HG03039 (cell line): ENCODE measurements around the gene UGT1A8.
"Not testable (repeated sequence)": the region's sequence is repeated elsewhere in the genome, so short reads cannot be mapped to it uniquely, and the experiment has no call there.

Experiments
- ATAC-seq: cut with Tn5 transposase; IDR thresholded peaks from one replicate; pipeline ENCODE4 v1.9.1; 2021; ENCODE audit warnings: mild to moderate bottlenecking, moderate library complexity; ENCODE audit not compliant: unreplicated experiment

UGT1A8 gene

DNA sequence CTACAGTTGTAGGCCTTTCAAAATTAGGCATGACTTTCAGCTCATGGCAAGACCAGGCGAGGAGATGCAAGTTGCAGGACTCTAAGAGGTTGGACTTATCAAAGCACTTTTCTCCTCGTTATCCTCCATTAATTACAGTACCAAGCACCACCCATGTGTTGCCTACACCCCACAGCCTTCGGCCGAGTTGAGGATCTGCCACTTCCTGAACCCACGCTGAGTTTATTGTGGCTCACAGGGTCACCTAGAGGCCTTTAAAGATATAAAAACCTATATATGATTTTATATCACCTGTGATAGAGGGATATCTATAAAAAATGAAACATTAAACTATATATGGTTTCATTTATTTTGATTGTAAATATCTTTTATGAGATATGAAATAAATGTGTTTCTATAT is 21.4 kb downstream of the UGT1A8 start:
- ATAC-seq, result no peak

DNA sequence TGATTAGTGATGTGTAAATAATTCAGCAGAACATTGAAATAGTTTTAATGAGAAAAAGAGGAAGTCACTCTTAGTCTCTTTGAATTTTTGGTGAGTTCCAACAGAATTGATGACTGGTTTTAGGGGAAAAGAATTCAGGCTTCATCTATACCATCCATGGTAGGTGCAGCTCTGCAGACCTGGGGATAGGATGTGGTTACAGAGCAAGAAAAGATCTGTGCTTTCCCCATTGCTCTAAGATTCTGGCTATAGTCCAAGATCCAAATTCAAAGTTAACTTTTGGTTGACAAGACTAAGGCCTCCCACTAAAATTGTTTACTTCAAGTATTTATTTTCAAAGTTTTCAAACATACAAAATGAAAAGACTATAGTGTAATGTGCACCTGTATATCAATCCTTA is 22.4 kb downstream of the UGT1A8 start:
- ATAC-seq, result no peak

DNA sequence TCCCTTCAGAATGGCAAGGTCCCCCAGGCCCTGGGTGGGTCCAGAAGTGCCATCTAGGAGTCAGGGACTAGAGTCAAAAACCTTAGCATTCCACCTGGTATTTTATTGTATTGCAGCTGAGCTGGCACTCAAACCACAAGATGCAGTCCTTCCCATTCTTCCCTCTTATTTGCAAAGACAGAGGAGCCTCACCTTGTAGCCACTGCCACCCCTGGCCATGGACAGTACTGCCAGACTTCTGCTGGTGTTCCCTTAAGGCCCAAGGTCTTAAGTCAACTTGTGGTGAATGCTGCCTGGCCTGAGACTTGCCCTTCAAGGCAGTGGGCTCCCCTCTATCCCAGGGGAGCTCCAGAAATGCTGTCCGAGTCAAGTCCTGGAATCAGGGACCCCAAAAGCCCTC is 25.7 kb downstream of the UGT1A8 start:
- ATAC-seq, result no peak

DNA sequence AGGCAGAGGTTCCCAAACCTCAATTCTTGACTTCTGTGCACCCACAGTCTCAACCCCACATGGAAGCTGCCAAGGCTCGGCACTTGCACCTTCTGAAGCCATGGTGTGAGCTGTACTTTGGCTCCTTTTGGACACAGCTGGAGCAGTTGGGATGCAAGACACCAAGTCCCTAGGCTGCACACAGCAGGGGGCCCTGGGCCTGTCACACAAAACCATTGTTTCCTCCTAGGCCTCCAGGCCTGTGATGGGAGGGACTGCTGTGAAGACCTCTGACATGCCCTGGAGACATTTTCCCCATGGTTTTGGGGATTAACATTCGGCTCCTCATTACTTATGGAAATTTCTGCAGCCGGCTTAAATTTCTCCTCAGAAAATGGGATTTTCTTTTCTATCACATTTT is 28.6 kb downstream of the UGT1A8 start:
- ATAC-seq, result not testable (repeated sequence)

DNA sequence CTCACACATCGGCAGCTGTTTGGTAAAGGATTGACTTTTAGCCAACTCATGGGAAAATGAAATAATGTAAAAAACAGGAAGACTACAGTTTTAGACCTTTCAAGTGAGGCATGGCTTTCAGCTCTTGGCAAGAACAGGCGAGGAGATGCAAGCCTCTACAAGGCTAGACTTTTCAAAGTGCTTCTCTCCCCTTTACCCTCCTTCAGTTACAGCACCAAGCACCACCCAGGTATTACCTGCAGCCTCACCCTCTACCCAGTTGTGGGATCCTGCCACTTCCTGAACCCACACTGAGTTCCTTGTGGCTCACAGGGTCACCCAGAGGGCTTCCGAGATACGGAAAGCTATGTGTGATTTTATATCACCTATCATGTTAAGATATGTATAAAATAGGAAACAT is 33.5 kb downstream of the UGT1A8 start:
- no peak for ATAC-seq

DNA sequence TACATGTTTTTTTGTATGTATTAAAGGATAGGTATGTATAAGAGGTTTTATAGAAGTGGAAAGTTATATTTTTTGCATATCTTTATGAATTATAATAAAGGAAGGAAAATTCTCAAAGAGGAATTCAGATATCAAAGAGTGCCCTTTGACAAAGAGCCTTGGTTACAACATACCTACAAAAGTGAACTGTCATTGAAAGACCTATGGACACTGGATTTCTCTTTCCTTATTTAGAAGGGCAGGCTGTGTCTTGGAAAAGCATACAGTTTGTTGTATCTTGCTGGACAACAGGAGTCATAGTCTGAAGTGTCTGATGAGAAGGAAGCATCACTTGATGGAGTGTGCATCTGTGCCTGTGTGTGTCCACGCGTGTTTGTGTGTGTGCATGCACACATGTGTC is 34.0 kb downstream of the UGT1A8 start:
- ATAC-seq, result no peak

DNA sequence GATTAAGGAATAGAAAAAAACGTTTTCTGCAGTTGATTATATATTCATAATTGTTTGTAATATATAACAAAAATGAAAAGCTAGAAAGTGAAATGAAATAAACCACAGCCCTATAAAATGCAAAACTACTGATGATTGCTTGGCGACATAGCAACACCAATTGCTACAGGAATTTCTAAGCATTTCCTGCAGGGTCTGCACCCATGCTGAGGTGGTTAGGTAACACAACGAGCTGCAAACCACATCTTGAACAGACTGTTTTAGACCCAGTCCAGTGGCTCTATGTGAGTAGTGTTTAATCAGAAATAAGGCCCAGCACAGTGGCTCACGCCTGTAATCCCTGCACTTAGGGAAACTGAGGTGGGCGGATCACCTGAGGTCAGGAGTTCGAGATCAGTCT is 37.1 kb downstream of the UGT1A8 start:
- no peak for ATAC-seq

DNA sequence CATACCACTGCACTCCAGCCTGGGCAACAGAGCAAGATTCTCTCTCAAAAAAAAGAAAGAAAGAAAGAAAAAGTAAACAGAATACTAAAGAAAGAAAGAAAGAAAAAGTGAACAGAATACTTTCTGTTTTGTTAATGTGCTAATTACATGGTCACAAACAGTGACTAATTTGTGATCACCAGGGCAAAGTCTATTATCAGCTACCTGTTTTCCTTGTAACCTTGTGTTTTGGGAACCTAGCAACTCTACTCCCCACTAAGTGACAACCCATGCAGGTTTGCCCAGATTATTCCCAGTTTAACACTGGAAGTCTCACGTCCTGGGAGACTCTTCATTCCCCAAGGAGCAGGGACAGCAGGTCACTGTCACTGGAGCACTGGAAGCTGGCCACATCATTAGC is 37.6 kb downstream of the UGT1A8 start:
- no peak for ATAC-seq

DNA sequence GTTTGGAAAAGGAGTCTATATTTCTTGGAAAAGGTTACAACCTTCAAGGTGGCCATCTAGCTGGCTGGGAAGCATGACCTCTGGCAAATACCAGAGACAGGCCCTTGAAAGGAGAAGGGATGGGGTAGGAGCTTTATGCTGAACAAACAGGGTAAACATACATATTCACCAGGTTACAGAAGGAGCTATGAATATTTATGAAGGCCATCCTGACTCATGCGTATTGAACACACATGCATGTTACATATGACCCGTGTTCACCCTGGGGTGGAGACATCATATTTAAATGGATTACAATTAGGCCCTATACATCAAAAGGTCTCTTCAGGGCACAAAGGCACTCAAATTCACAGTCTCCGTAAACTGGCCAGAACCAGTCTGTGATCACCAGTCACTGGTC is 38.5 kb downstream of the UGT1A8 start:
- ATAC-seq, result not testable (repeated sequence)

DNA sequence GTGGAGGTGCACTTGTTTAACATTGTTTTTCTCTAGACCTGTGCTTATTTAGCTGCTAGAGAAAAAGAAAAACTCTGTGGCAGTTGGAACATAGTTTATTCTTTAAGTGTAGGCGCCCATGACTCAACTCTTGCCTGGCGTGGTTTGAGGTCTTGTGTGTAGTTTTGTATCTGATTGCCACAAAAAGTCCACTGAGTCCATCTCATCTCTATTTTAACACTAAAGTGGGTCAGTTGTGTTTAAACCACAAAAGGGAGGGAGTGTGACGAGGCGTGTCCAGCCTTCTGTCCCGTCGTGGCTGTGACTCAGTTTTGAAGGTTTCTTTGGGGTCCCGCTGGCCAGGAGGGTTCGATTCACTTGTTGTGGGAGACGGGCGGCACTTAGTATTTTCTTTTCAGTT is 39.0 kb downstream of the UGT1A8 start:
- ATAC-seq, result no peak

DNA sequence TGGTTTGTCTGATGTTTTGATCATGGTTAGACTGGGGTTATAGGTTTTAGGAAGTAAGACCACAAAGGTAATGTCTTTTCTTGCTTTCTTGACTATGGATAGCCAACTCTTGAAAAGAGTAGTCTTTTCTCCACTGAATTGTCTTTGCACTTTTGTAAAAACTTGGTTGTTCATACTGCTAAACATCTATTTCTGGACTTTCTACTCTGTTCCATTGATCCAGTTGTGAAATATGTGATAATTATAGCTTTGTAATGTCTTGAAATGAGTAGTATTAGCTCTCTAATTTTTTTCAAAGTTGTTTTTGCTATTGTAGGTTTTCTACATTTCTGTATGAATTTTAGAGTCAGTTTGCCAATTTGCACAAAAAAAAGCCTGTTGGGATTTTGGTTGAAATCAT is 41.2 kb downstream of the UGT1A8 start:
- no peak for ATAC-seq

DNA sequence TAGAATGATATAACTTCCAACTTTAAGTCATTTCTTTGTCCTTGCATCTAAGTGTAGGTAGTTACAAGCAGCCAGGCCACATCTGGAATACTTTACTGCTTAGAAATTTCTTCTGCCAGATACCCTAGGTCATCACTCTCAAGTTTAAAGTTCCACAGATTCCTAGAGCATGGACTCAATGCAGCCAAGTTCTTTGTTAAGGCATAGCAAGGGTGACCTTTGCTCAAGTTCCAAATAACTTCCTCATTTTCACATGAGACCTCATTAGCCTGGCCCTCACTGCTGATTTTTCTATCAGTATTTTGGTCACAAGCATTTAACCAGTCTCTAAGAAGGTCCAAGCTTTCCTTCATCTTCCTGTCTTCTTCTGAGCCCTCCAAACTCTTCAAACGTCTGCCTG is 46.5 kb downstream of the UGT1A8 start:
- no peak for ATAC-seq

DNA sequence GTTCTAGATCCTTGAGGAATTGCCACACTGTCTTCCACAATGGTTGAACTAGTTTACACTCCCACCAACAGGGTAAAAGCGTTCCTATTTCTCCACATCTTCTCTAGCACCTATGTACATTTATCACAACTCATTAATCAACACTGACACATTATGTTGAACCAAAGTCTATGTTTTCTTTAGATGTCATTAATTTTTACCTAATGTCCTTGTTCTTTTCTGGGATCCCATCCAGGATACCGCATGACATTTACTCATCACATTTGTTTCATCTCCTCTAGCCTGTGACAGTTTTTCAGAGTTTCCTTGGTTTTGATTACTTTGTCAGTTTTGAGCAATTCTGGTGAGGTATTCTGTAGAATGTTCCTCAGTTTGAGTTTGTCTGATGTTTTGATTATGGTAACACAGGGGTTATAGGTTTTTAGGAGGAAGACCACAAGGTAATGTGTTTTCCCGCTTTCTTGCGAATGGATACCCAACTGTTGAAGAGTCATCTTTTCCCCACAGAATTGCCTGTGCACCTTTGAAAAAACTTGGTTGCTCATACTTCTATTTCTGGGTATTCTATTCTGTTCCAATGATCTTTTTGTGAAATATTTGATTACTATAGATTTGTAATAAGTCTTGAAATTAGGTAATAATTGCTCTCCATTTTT is 51.3 kb downstream of the UGT1A8 start:
- no peak for ATAC-seq

DNA sequence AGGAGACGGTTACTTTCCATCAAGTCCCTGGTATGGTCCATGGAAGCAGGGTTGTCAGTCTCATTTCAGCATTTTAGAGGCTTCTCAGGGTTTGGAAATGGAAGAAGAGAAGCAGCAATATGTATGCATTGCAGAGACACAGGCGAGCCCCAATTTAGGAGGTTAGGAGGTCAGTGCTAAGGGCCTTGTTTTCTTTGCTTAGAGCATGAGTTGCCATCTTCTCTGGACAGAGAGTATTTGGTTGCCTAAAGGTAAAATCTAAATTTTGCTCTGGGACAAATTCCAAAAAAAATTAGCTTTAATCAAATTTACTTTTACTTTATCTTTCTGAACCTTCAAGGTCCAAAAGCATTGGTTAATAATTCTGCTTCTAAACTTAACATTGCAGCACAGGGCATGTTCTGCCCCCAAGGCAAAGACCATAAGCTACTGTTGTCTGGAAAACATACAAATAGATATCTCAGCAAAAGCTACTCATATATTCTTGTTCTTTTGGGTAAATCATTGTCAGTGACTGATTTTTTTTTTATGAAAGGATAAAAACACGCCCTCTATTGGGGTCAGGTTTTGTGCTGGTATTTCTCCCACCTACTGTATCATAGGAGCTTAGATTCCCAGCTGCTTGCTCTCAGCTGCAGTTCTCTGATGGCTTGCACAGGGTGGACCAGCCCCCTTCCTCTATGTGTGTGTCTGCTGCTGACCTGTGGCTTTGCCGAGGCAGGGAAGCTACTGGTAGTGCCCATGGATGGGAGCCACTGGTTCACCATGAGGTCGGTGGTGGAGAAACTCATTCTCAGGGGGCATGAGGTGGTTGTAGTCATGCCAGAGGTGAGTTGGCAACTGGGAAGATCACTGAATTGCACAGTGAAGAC is 54.1 kb downstream of the UGT1A8 start, which contains the start of gene UGT1A9:
TSS of gene UGT1A9 (plus strand) at position 609 of the 872 bp plus-strand sequence. CDS start at position 646, 37 bp downstream.
- no peak for ATAC-seq

DNA sequence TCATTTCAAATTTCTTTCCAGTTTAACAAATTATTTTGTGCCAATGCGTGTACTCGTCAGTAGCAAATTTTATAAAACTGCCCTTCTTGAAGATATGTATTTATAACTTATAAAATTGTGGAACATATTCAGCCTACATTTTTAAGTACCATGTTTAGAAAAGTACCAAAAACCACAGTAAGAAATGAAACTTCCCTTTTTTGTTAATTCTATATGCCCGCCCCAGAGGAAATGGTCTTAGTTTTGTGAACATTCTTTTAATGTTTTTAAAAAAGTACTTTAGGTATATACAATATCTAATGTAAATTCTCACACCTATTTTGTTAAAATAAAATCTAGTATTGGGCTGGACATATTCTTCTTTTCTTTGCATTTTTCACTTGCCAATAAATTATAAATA is 55.5 kb downstream of the UGT1A8 start:
- no peak for ATAC-seq

DNA sequence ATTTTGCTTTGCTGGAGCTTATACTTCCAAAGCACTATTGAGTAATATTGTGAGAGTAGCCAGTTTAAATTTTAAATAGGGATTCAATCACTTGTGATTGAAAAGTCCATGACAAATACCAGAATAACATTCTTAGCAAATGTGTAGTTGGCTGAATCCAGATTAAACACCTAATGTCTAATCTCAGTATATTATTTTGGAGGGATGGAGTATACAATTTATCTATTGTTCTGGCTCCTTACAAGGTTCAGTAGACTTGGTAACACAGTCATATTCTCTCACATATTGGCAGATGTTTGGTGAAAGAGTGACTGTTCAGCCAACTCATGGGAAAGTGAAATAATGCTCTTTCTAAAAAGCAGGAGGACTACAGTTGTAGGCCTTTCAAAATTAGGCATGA is 56.5 kb downstream of the UGT1A8 start:
- ATAC-seq, result no peak

DNA sequence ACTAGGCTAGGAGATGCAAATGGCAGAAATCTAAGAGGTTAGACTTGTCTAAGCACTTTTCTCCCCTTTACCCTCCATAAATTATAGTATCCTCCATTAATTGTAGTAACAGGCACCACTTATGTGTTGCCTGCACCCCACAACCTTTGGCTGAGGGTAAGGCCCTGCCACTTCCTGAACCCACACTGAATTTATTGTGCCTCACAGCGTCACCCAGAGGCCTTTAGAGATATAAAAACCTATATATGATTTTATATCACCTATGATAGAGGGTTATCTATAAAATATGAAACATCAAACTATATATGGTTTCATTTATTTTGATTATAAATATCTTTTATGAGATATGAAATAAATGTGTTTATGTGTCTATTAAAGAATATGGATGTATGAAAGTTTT is 56.9 kb downstream of the UGT1A8 start:
- ATAC-seq, result no peak

DNA sequence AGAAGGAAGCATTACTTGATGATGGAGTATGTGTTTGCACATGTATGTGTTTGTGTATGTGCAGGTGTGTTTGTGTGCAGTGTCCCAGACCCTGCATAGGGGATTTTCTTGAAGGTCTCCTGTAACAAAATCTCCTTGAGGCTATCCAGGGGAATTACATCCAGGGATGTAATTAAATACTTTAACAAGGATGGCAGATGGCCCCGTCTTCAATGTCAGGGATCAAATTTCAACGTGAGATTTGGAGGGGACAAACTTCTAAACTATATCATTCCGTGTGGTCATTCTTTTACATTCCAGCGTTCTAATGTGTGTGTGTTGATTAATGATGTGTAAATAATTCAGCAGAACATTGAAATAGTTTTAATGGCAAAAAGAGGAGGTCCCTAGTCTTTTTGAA is 57.6 kb downstream of the UGT1A8 start:
- ATAC-seq, result no peak

DNA sequence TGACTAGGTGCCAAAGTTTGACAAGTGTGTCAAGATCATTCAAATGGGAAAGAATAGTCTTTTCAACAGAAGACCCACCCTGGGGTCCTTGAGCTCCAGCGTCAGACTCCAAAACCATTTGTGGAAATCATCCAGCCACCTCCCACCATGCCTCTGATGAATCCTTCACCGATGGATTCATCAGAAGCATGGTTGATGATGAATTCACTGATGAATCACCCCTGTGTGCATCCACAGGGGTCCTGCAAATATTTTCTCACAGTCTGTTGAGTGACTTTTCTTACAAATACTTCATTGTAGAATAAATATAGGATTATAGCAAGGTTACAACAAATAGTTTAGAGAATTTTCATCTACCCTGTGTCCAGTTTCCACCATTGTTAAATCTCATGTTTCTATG is 58.6 kb downstream of the UGT1A8 start:
- no peak for ATAC-seq

DNA sequence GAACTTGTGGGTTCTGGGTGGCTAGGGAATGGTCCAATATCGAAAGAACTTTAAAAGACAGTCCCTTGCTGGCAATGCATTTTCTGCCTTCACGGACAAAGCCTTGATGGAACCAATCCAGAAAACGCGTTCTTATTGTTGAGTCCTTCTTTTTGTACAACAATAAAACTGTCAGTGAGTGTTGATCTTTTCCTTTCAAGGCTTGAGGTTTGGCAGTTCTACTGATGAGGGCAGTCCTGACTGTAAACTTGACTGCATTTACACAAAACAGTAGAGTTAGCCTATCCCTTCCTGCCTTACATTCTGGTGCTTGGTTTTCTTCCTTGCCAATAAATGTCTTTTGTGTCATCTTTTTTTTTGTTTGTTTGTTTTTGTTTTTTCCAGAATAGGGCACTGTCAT is 61.8 kb downstream of the UGT1A8 start:
- no peak for ATAC-seq

DNA sequence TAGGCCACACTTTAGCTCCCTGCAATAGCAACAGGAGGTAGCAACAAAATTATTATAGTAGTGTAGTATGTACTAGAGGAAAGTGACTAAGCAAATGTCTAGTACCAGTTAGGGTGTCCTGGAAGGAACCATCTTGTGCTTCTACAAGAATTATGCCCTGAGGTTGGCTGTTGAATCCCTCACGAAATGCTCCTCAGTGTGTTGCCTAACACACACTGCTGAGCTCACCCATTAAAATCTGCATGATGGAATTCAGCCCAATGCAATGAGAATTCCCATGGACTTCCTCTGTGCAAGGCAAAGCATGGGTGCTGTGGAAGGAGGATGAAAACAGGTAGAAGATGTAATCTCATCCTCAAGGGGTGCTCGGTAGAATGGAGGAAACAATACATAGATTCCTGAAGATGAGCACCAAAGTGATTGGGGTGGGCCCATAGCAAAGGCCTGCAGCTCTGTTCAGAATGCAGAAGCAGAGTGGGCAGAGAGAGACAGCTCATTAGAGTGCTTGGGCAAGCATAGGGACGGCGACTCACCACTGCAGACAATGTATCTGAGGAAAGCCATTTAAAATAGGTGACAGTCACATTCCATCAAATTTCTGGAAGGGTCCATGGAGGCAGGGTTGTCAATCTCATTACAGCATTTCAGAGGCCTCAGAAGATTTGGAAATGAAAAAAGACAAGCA is 63.1 kb downstream of the UGT1A8 start:
- no peak for ATAC-seq
